DOHH2 (cell line): ENCODE results near the gene LRRC8D.

Experiments
- H3F3A ChIP-seq: fragments of 200-600 bp; sonication (generic), shearing (Covaris generic); 2 replicates; pipeline ENCODE4 v1.6.0; 2016; ENCODE audit warnings: antibody characterized with exemption, mild to moderate bottlenecking; ENCODE audit not compliant: control insufficient read depth, insufficient read depth
- H3K27ac ChIP-seq: fragments of 200-600 bp; sonication (generic); 2 replicates; pipeline ENCODE4 v1.5.1; 2014; ENCODE audit warnings: low read depth, mild to moderate bottlenecking, low read length, moderate library complexity
- H3K27me3 ChIP-seq: fragments of 200-600 bp; sonication (generic); 2 replicates; pipeline ENCODE4 v1.6.1; 2014; ENCODE audit warnings: mild to moderate bottlenecking, low read length, mixed read lengths; ENCODE audit not compliant: control insufficient read depth
- H3K36me3 ChIP-seq: fragments of 200-600 bp; sonication (generic); 2 replicates; pipeline ENCODE4 v1.6.1; 2014; ENCODE audit warnings: mild to moderate bottlenecking, low read length, moderate library complexity, mixed read lengths; ENCODE audit not compliant: control insufficient read depth
- H3K4me1 ChIP-seq: fragments of 200-600 bp; sonication (generic); 2 replicates; pipeline ENCODE4 v1.6.1; 2014; ENCODE audit warnings: mild to moderate bottlenecking, low read length, mixed read lengths; ENCODE audit not compliant: control insufficient read depth
- H3K4me2 ChIP-seq: fragments of 200-600 bp; sonication (generic); 2 replicates; pipeline ENCODE4 v1.6.0; 2014; ENCODE audit warnings: mild to moderate bottlenecking, low read length, moderate library complexity
- H3K4me3 ChIP-seq: fragments of 200-600 bp; sonication (generic); 2 replicates; pipeline ENCODE4 v1.5.1; 2014; ENCODE audit warnings: mild to moderate bottlenecking, low read length, mixed read lengths
- H3K79me2 ChIP-seq: fragments of 200-600 bp; sonication (generic); 2 replicates; pipeline ENCODE4 v1.6.1; 2014; ENCODE audit warnings: mild to moderate bottlenecking, low read length, mixed read lengths; ENCODE audit not compliant: control insufficient read depth
- H3K9me2 ChIP-seq: fragments of 200-600 bp; sonication (generic); replicated peaks from 2 replicates; pipeline ENCODE4 v1.6.1; 2014; ENCODE audit warnings: mild to moderate bottlenecking, low read length, mixed read lengths; ENCODE audit not compliant: control insufficient read depth
- H3K9me3 ChIP-seq: fragments of 200-600 bp; sonication (generic); 2 replicates; pipeline ENCODE4 v1.6.1; 2014; ENCODE audit warnings: antibody characterized with exemption, low read length, mixed read lengths; ENCODE audit not compliant: control insufficient read depth, insufficient read depth
- H4K20me1 ChIP-seq: fragments of 200-600 bp; sonication (generic); 2 replicates; pipeline ENCODE4 v1.6.0; 2014; ENCODE audit warnings: low read depth, mild to moderate bottlenecking, antibody characterized with exemption, low read length, moderate library complexity; ENCODE audit not compliant: control insufficient read depth, insufficient read depth
- CTCF ChIP-seq: fragments of 200-600 bp; sonication (generic); IDR thresholded peaks from one replicate; pipeline ENCODE4 v1.5.1; 2014; ENCODE audit warnings: antibody characterized with exemption, mild to moderate bottlenecking, low read depth, low read length; ENCODE audit not compliant: poor library complexity, severe bottlenecking
- EZH2phosphoT487 ChIP-seq: fragments of 200-600 bp; sonication (generic); IDR thresholded peaks from 2 replicates; pipeline ENCODE4 v1.6.1; 2017; ENCODE audit warnings: borderline replicate concordance, mild to moderate bottlenecking, antibody characterized with exemption, low read length, moderate library complexity, mixed read lengths

The LRRC8D gene

GRCh38 chr1:89959719-89960118 lies 138.9 kb downstream of the LRRC8D start:
- Histone ChIP-seq H3K4me1 (peaks cover 19% of the 10 kb centered on the region), H3K4me2 (no peak overlapping the region), H4K20me1 (no peaks in the 10 kb centered on the region), H3K4me3 (no peak overlapping the region), H3K27me3 (no peaks in the 10 kb centered on the region), H3K36me3 (no peaks in the 10 kb centered on the region), H3K9me3 (no peaks in the 10 kb centered on the region), H3K9me2 (no peaks in the 10 kb centered on the region), H3F3A (no peaks in the 10 kb centered on the region), H3K79me2 (no peaks in the 10 kb centered on the region), H3K27ac (no peak overlapping the region)
- no peak for TF ChIP-seq CTCF
- TF ChIP-seq EZH2phosphoT487 = no peak

GRCh38 chr1:89962024-89962741 lies 141.4 kb downstream of the LRRC8D start:
- no peaks in the 10 kb centered on the region for H3K79me2 ChIP-seq
- no peaks in the 10 kb centered on the region for H4K20me1 ChIP-seq
- no peaks in the 10 kb centered on the region for H3K9me2 ChIP-seq
- H3K4me2 ChIP-seq = peak overlapping the region; percentile 61
- peak overlapping the region; percentile 36 for H3K4me3 ChIP-seq
- no peaks in the 10 kb centered on the region for H3K9me3 ChIP-seq
- H3K36me3 ChIP-seq = no peaks in the 10 kb centered on the region
- H3K27ac ChIP-seq = no peak overlapping the region
- H3K4me1 ChIP-seq = peaks cover 19% of the 10 kb centered on the region
- TF ChIP-seq EZH2phosphoT487 = no peak
- no peak for TF ChIP-seq CTCF
- no peaks in the 10 kb centered on the region for H3F3A ChIP-seq
- peaks cover 17% of the 10 kb centered on the region for H3K27me3 ChIP-seq

GRCh38 chr1:89962742-89963075 lies 141.9 kb downstream of the LRRC8D start:
- TF ChIP-seq EZH2phosphoT487 (no peak), CTCF (no peak)
- Histone ChIP-seq H3K9me2 (no peaks in the 10 kb centered on the region), H4K20me1 (no peaks in the 10 kb centered on the region), H3K79me2 (no peaks in the 10 kb centered on the region), H3K27me3 (peaks cover 20% of the 10 kb centered on the region), H3K9me3 (no peaks in the 10 kb centered on the region), H3K4me1 (peaks cover 19% of the 10 kb centered on the region), H3K4me2 (peak overlapping the region; percentile 61), H3K27ac (no peak overlapping the region), H3F3A (no peaks in the 10 kb centered on the region), H3K4me3 (peak overlapping the region; percentile 36; the same call in 1 of the 2 replicates), H3K36me3 (no peaks in the 10 kb centered on the region)
